Measurements from ENCODE around the gene AMN1. TPM values are rescaled to one million over a fixed set of nuclear protein-coding genes. Genes with fewer than 3 reads are reported as not detected.

AMN1 gene
- total and polyA plus RNA-seq, 2 of the 13 experiments (the other 11 are each of a cell fraction or from before 2014, with no cell fraction given): 7.5 to 26.5 TPM

- TF ChIP-seq, protein P1, sequence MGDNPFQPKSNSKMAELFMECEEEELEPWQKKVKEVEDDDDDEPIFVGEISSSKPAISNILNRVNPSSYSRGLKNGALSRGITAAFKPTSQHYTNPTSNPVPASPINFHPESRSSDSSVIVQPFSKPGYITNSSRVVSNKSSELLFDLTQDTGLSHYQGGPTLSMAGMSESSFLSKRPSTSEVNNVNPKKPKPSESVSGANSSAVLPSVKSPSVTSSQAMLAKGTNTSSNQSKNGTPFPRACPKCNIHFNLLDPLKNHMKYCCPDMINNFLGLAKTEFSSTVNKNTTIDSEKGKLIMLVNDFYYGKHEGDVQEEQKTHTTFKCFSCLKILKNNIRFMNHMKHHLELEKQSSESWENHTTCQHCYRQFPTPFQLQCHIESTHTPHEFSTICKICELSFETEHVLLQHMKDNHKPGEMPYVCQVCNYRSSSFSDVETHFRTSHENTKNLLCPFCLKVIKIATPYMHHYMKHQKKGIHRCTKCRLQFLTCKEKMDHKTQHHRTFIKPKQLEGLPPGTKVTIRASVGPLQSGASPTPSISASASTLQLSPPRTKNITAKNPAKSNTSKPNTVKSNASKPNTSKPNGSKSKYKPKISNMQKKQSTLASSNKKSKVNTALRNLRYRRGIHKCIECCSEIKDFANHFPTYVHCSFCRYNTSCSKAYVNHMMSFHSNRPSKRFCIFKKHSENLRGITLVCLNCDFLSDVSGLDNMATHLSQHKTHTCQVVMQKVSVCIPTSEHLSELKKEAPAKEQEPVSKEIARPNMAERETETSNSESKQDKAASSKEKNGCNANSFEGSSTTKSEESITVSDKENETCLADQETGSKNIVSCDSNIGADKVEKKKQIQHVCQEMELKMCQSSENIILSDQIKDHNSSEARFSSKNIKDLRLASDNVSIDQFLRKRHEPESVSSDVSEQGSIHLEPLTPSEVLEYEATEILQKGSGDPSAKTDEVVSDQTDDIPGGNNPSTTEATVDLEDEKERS (CRISPR knock-in tag; IDR thresholded peaks at IDR 0.05): peak; percentile 99
- TF ChIP-seq ARID3A (IDR thresholded peaks at IDR 0.05; ENCODE audit: low read depth, low read length): 0 out of 2 replicates have a peak, but pooled peaks have one; percentile 7
- TF ChIP-seq SAP130 (CRISPR knock-in tag; IDR thresholded peaks at IDR 0.05; ENCODE audit: low read depth): peak; percentile 57
- 0 out of 2 replicates have a peak, but pooled peaks have one; percentile 17 for TF ChIP-seq KAT8 (CRISPR knock-in tag; IDR thresholded peaks at IDR 0.05)
- TF ChIP-seq ZMYM4 (CRISPR knock-in tag; IDR thresholded peaks at IDR 0.05): peak; percentile 55
- peak; percentile 22 for TF ChIP-seq XRCC5 (optimal IDR thresholded peaks at IDR 0.05; ENCODE audit: low read length)
- no peak for TF ChIP-seq SOX13 (IDR thresholded peaks at IDR 0.05)
- TF ChIP-seq SOX13 (CRISPR knock-in tag; conservative IDR thresholded peaks at IDR 0.05 in 1 of 2, IDR thresholded peaks at IDR 0.05 in 1 of 2): 0 out of 4 replicates have a peak, but pooled peaks of 1 of the 2 experiments have one; percentile 12
- 0 out of 2 replicates have a peak, but pooled peaks have one; percentile 28 for TF ChIP-seq ERF (CRISPR knock-in tag; IDR thresholded peaks at IDR 0.05)
- 0 out of 2 replicates have a peak, but pooled peaks have one; percentile 20 for TF ChIP-seq ELF3 (CRISPR knock-in tag; IDR thresholded peaks at IDR 0.05)
- TF ChIP-seq, protein P2, sequence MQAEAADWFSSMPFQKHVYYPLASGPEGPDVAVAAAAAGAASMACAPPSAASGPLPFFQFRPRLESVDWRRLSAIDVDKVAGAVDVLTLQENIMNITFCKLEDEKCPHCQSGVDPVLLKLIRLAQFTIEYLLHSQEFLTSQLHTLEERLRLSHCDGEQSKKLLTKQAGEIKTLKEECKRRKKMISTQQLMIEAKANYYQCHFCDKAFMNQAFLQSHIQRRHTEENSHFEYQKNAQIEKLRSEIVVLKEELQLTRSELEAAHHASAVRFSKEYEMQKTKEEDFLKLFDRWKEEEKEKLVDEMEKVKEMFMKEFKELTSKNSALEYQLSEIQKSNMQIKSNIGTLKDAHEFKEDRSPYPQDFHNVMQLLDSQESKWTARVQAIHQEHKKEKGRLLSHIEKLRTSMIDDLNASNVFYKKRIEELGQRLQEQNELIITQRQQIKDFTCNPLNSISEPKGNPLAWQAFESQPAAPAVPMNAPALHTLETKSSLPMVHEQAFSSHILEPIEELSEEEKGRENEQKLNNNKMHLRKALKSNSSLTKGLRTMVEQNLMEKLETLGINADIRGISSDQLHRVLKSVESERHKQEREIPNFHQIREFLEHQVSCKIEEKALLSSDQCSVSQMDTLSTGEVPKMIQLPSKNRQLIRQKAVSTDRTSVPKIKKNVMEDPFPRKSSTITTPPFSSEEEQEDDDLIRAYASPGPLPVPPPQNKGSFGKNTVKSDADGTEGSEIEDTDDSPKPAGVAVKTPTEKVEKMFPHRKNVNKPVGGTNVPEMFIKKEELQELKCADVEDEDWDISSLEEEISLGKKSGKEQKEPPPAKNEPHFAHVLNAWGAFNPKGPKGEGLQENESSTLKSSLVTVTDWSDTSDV (CRISPR knock-in tag; IDR thresholded peaks at IDR 0.05): no peak
- TF ChIP-seq ZNF264 (CRISPR knock-in tag; IDR thresholded peaks at IDR 0.05): no peak
- TF ChIP-seq TGIF2 (CRISPR knock-in tag; IDR thresholded peaks at IDR 0.05): peak; percentile 76; the same call in 1 of the 2 replicates
- TF ChIP-seq FOXA3 (CRISPR knock-in tag; IDR thresholded peaks at IDR 0.05): 0 out of 2 replicates have a peak, but pooled peaks have one; percentile 25
- peak; percentile 78 for TF ChIP-seq CBX5 (CRISPR knock-in tag; IDR thresholded peaks at IDR 0.05; ENCODE audit: borderline replicate concordance)
- no peak for TF ChIP-seq PHB2 (IDR thresholded peaks at IDR 0.05; ENCODE audit: partially characterized antibody)
- TF ChIP-seq, protein P3, sequence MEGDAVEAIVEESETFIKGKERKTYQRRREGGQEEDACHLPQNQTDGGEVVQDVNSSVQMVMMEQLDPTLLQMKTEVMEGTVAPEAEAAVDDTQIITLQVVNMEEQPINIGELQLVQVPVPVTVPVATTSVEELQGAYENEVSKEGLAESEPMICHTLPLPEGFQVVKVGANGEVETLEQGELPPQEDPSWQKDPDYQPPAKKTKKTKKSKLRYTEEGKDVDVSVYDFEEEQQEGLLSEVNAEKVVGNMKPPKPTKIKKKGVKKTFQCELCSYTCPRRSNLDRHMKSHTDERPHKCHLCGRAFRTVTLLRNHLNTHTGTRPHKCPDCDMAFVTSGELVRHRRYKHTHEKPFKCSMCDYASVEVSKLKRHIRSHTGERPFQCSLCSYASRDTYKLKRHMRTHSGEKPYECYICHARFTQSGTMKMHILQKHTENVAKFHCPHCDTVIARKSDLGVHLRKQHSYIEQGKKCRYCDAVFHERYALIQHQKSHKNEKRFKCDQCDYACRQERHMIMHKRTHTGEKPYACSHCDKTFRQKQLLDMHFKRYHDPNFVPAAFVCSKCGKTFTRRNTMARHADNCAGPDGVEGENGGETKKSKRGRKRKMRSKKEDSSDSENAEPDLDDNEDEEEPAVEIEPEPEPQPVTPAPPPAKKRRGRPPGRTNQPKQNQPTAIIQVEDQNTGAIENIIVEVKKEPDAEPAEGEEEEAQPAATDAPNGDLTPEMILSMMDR (CRISPR knock-in tag; IDR thresholded peaks at IDR 0.05): peak; percentile 90
- no peak for TF ChIP-seq ZNF549 (CRISPR knock-in tag; IDR thresholded peaks at IDR 0.05)
- no peak for TF ChIP-seq POLR2G (IDR thresholded peaks at IDR 0.05; ENCODE audit: low read depth, low read length)
- TF ChIP-seq PCBP1 (IDR thresholded peaks at IDR 0.05; ENCODE audit: borderline replicate concordance, low read depth, low read length): no peak
- TF ChIP-seq STAG1 (CRISPR knock-in tag; IDR thresholded peaks at IDR 0.05): peak; percentile 98
Measured at GRCh38 chr12:31682136-31682962, 46.5 kb downstream of the AMN1 start (continued).

Data from HepG2 (cell line).